Measurements from ENCODE around the gene NAPB.

Gene NAPB

DNA sequence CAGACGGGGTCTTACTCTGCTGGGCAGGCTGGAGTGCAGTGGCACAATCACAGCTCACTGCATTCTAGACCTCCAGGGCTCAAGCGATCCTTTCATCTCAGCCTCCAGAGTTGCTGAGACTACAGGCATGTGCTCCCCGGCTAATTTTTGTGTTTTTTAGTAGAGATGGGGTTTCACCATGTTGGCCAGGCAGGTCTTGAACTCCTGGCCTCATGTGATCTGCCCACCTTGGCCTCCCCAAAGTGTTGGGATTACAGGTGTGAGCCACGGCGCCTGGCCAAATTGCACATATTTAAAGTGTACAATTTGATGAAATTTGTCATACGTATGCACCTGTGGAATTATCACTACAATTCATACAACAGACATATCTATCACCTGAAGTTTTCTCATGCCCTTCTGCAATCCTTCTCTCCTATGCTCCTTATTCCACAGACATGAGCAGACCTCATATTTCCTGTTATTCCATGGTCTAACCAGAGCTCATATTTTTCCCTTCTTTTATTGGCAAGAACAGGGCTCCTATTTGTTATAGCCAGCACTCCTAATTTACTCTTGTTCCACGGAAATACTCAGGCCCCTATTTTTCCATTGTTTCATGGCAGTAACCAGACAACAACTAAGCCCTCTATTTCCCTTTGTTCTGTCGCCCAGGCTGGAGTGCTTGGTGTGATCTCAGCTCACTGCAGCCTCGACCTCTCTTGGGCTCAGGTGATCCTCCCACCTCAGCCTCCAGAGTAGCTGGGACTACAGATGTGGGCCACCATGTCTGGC lies 16.0 kb upstream of the NAPB start:
- DNase-seq (ENCODE audit: low read depth): no peak

GRCh38 chr20:23436681-23437080 lies 15.4 kb upstream of the NAPB start:
- no peak for DNase-seq (ENCODE audit: low read depth)

DNA sequence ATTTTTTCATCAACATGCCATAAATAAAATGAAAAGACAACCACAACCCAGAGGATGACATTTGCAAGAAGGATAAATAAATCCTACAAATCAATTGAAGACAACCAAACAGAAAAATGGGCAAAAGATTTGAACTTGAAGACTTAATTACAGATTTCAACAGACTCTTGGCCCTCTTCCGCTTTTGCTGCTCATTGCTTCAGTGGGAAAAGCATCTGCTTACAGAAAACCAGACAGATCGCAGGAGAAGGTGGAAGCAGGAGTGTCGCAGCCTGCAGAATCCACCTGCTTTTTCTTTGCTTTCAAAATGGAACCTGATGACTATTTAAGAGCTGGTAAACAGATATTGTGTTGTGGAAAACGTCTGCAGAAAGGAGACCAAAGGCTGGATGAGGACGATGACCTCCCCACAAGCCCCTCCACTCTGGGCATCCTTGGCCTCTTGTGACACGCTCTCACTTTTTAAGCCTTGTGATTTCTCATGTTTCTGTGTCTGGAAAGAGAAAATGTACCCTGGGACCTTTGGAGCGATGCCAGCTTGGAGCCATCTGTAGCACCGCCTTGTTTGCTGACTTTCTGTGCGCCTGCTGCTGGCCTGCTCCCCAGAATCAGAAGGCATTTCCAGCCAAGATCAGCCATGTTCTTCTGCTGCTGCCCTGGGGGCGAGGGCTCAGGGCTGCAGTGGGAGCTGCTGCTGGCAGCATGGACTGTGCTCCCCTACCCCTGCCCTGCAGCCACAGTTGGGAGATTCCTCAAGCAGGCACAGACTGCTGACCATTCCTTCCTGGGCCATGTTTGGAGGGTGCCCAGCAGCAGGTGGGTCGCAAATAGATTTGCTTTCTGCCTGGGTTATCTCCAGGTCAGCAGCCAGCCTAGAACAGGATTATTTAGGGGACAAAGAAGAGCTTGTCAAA lies 14.6 kb upstream of the NAPB start:
- DNase-seq (ENCODE audit: low read depth): no peak

DNA sequence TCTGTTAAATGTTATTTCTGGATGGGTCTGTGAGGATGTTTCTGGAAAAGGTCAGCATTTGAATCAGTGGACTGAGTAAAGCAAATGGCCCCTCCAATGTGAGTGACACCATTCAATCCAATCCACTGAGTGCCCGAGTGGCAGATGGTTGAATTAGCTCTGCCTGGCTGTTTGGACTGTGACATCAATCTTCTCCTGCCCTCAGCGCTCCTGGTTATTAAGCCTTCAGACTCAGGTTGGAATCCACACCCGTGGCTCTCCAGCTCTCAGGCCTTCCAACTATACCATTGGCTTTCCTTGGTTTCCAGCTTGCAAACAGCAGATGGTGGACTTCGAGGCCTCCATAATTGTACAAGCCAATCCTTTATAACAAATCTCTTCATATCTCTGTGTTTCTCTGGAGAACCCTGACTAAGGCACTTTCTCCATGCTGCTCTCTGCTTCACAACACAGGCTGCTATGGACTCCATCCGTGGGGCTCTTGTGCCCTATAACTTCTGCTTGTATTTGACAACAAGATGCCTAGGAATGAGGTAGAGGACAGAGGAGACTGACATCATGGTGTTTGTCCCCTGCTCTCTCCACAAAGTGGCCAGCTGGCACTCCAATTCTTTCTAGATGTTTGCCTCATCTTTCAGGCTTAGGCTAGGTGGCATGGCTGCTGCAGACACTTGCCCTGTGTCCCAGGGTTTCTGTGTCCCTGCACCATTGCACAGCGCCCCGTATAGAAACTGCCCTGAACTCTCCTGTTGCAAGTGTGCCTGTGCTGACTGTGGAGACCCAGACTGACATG lies 13.4 kb upstream of the NAPB start:
- no peak for DNase-seq (ENCODE audit: low read depth)

DNA sequence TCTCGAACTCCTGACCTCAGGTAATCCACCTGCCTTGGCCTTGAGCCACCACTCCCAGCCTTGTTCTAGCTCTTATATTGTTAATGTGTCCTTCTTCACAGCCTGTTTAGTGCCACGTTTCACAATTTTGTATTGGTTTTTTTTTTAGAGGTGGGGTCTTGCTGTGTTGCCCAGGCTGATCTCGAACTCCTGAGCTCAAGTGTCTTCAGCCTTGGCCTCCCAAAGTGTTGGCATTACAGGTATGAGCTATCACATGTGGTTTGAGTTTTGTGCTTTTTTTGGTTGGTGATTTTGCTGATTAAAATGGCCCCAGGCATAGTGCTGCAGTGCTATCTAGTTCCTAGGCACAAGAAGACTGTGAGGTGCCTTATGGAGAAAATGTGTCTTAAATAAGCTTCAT lies 12.3 kb upstream of the NAPB start:
- DNase-seq (ENCODE audit: low read depth): no peak

DNA sequence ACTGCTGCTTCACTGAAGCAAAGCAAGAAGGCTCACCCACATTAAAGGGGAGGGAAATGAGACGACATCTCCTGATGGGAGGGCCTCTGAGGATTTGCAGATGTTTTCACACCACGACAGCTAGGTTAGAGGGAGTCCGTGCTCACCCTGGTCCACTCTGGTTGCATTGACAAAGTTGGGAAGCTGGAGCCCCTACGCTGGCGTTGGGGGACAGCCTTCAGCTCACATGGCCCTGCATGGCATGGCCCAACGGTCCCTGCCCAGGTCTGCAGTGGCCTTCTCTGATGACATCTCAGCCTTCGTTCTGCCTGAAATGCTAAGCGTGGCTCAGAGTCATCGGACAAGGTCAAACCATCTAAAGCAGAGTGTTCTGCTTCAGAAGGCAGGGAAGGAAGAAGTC lies 3.8 kb upstream of the NAPB start:
- DNase-seq (ENCODE audit: low read depth): no peak

DNA sequence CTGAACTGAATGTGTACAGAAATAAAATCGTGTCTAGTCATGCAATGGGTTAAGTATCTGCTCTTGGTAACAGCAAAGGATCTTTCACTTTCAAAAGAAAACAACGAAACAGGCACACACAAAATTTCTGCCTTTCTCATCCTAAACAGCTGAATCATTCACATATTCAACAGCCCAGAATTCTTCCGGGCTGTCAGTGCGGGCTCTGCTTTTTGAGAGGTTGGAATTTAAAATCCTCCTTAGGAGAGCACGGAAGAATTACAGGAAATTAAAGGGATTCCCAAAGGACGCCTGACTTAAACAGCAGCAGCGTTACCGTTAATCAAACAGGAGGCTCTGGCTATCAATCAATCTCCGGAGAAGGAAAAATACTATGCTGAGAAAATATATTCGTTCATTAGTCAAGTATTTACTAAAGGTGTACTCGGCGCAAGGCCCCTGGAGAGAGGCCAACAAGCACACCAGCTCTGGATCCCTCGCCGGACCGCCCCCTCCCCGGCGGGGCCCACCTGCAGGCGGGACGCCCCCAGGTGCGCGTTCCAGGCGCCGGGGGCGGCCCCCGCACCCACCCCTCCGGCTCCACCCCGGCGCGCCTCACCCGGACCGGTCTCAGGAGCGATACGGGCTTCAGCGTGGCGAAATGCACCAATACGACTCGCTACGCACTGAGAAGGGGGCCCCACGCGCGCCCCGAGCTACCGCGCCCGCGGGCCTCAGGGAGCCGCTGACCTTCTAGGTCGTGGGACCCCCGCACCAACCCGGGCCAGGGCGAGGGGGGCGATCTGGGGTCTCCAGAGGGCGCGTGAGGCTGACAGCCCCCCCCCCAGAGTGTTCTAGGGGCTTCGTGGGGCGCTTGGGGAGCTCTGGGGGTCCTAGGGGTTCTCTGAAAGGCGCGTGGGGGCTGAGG lies 1.0 kb downstream of the NAPB start:
- no peak for DNase-seq (ENCODE audit: low read depth)

DNA sequence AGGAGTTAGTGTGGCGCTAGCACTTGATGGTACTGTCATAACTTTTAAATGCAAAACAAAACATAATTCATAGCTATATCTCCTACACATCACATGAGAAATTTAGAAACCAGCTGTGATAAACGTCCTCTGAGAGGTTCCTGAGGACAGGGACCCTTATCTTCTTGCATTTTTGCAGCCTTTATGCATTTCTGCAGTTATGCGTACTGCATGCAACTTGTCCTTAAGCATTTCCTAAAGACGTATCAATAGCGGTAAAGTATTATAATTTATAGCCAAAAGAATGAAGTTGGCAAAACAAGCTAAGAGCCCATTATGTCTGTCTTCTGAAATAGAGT lies 1.7 kb downstream of the NAPB start:
- DNase-seq (ENCODE audit: low read depth): no peak

DNA sequence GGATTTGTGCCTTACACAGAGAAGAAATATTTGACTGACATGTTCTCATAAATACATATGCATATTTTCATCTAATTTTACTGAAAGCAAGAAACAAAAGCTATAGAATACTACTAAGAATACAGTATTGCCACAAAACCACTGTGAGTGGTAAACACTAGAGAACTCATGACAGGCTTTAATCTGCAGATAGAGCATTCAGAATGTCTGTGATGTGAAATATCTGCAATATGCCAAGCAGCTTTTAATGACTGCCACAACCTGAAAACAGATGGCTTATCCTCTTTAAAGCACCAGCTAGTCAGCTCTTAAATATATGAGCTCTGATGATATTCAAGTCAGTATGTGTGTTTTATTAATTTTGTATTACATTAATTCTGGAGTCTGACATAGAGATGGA lies 3.4 kb downstream of the NAPB start:
- DNase-seq (ENCODE audit: low read depth): no peak

DNA sequence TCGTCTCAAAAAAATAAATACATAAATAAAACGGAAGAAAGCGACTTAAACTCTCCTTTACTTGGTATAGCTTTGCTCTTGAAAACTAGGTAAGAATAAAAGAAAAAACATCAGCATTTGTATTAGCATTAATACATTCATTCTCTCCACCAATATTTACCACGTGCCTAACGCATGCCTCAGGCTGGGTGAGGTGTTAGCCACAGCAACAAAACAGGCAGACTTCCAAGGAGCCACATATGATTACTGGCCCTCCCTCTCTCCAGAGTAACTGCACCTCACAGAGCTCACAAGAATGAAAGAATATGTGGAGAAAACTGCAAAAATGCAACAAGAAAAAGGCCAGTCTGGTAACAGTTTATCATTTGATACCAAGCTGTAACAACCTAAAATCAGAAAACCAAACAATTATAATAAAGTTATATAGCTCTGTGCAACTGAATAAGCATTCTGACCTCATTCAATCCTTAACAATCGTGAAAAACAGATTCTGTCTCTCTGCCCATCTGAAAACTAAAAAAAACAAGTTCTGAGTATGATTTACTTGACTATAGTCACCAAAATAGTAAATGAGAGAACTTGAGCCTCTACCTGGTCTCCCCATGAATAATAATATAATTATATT lies 5.2 kb downstream of the NAPB start:
- DNase-seq (ENCODE audit: low read depth): no peak

DNA sequence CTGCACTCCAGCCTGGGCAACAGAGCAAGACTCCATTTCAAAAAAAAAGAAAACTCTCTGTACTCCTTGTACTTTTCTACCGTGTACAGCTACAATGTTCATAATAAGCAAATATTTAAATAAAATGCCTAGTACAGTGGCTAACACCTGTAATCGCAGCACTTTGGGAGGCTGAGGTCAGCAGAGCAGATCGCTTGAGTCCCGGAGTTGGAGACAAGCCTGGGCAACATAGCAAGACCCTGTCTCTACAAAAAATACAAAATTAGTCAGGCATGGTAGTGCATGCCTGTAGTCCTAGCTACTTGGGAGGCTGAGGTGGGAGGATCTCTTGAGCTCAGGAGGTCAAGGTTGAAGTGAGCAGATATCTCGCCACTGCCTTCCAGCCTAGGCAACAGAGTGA lies 5.7 kb downstream of the NAPB start:
- no peak for DNase-seq (ENCODE audit: low read depth)

GRCh38 chr20:23414526-23415188 lies 6.6 kb downstream of the NAPB start:
- DNase-seq (ENCODE audit: low read depth): no peak

DNA sequence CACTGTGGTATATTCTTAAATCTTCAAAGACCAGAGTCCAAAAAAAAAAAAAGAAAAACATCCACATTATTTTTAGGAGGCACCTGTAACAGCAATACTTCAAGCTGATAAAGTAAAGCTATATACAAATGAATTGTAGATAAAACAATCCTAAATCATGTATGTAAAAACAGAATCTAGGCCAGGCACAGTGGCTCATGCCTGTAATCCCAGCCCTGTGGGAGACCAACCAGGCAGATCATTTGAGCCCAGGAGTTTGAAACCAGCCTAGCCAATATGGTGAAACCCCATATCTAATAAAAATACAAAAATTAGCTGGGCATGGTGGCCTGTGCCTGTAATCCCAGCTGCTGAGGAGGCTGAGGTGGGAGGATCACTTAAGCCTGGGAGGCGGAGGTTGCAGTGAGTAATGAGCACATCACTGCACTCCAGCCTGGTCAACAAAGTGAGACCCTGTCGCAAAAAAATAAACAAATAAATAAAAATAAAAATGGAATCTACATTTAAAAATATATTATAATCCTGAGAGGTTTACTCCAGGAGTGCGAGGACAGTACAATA lies 7.3 kb downstream of the NAPB start:
- DNase-seq (ENCODE audit: low read depth): no peak

DNA sequence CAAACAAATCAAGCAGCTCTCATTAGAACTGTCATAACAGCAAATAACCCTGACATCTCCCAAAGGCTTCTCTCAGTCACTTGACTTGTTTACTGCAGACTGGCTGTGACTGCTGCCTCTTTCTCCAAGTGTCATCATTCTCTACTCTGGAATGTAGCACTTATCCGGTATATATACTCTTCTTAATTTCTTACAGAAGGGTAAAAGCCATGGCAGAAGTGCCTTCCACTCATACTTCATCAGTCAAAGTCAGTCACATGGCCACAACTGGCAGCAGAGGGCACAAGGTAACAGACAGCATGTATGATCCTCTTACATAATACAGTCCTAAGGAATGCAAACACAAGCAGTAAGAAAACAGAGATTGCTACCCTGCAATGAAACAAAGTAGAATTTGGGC lies 9.3 kb downstream of the NAPB start:
- no peak for DNase-seq (ENCODE audit: low read depth)

DNA sequence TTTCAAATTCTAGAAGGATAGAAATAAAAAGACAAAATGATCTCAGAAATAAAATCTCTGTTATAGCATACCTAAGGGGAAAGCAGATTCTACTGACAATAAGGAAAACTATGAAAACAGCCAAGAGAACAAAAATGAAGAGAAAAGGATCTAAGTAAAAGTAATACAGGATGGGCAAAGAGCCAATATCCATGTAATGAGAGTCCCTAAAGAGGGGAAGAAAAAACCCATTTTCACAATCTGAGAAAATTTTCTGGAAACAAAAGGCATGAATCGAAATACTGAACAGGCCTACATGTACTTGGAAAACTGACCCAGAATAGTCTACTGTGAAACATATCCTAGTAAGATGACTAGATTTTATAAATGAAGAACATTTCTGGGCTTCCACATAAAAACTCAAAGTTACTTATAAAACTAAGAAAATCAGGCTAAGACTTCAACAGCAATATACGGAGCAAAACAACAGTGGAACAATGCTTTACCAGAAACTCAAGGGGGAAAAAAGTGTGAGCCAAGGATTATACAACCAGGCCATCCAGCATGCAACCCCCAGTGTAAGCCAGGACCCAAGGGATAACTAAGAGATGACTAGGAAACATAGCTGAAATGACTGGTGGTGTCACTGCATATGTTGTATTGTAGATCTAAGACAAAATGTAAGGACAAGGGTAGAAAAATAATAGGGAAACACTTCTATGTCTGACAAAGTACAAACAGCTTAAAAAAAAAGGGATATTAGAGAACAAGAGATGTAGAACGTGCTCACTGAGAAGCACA lies 10.2 kb downstream of the NAPB start:
- DNase-seq (ENCODE audit: low read depth): no peak

- no peak for DNase-seq (ENCODE audit: low read depth)
These were observed 11.5 kb downstream of the NAPB start for GRCh38 chr20:23409800-23410199.

- no peak for DNase-seq (ENCODE audit: low read depth)
These were observed 12.3 kb downstream of the NAPB start for GRCh38 chr20:23408957-23409356.

GRCh38 chr20:23407781-23408464 lies 13.4 kb downstream of the NAPB start:
- no peak for DNase-seq (ENCODE audit: low read depth)

GRCh38 chr20:23406880-23407279 lies 14.4 kb downstream of the NAPB start:
- DNase-seq (ENCODE audit: low read depth): no peak
